H1 (cell line): ENCODE measurements around the gene ODF4. TPM values are rescaled to one million over a fixed set of nuclear protein-coding genes. Genes with fewer than 3 reads are reported as not detected.
A peak's percentile ranks its signal among the peaks of the same experiment; 100 is the strongest.

Experiments
- CTCF ChIA-PET: fragments of 300-600 bp; sonication (Branson Sonifier 250); formaldehyde crosslinking; loops from one replicate; lab custom pipeline; 2021; ENCODE audit not compliant: partially characterized antibody; lab: Charles Lee
- POLR2A ChIA-PET: fragments of 300-600 bp; sonication (Branson Sonifier 250); formaldehyde crosslinking; loops from one replicate; lab custom pipeline; 2021; ENCODE audit warnings: inconsistent platforms; ENCODE audit not compliant: partially characterized antibody; lab: Charles Lee
- DNase-seq, 2 experiments: peaks; one replicate each; pipeline versions ENCODE4 v3.0.0 to v3.0.0-alpha.2; 2010 to 2022; ENCODE audit warnings: low spot score in 2 of 2, low read depth in 1 of 2, mixed read lengths in 1 of 2
- FAIRE-seq: peaks from 2 replicates; lab custom pipeline; 2011; peaks lifted over from hg19 to GRCh38; lab: Jason Lieb, UNC
- H2AFZ ChIP-seq: 2 replicates; pipeline ENCODE4 v1.8.1; 2012; ENCODE audit warnings: low read length, inconsistent platforms
- H2AK5ac ChIP-seq: 2 replicates; pipeline ENCODE4 v1.6.1; 2013; ENCODE audit warnings: low read depth, low read length
- H2BK120ac ChIP-seq: replicated peaks from 2 replicates; pipeline ENCODE3; 2013; ENCODE audit warnings: low read depth, low read length, inconsistent platforms
- H2BK12ac ChIP-seq: 2 replicates; pipeline ENCODE4 v1.6.1; 2013; ENCODE audit warnings: low read depth, low read length
- H2BK15ac ChIP-seq: 2 replicates; pipeline ENCODE4 v1.6.1; 2013; ENCODE audit warnings: low read length
- H2BK20ac ChIP-seq: 2 replicates; pipeline ENCODE4 v1.6.1; 2013; ENCODE audit warnings: low read length
- H2BK5ac ChIP-seq: 2 replicates; pipeline ENCODE4 v1.6.1; 2013; ENCODE audit warnings: low read depth, low read length
- H3K14ac ChIP-seq: 2 replicates; pipeline ENCODE4 v1.6.1; 2013; ENCODE audit warnings: inconsistent platforms; ENCODE audit not compliant: insufficient read length
- H3K18ac ChIP-seq: 2 replicates; pipeline ENCODE4 v1.6.1; 2013; ENCODE audit warnings: low read length; ENCODE audit errors: extremely low read depth
- H3K23ac ChIP-seq: 2 replicates; pipeline ENCODE4 v1.6.1; 2013; ENCODE audit warnings: inconsistent platforms; ENCODE audit not compliant: insufficient read length
- H3K23me2 ChIP-seq: 2 replicates; pipeline ENCODE4 v1.6.1; 2013; ENCODE audit warnings: low read depth, low read length
- H3K27ac ChIP-seq: 2 replicates; pipeline ENCODE4 v1.6.1; 2011; ENCODE audit warnings: low read depth, low read length, inconsistent platforms
- H3K27me3 ChIP-seq, 4 experiments: replicated peaks in 1 of 4; 1 replicate in 1 of 4; 2 replicates in 3 of 4; pipeline versions ENCODE4 v1.6.1 to v1.8.1; 2011 to 2013; ENCODE audit warnings: low read length in 3 of 4, mild to moderate bottlenecking in 3 of 4, inconsistent platforms in 2 of 4, mixed read lengths in 2 of 4, moderate library complexity in 1 of 4; ENCODE audit not compliant: control insufficient read depth in 3 of 4, insufficient read depth in 3 of 4; ENCODE audit errors: extremely low read depth in 1 of 4
- H3K36me3 ChIP-seq, 4 experiments: 2 replicates each; pipeline versions ENCODE4 v1.6.1 to v1.8.1; 2011 to 2013; ENCODE audit warnings: mild to moderate bottlenecking in 4 of 4, low read length in 3 of 4, moderate library complexity in 2 of 4, control low read depth in 1 of 4, inconsistent platforms in 1 of 4; ENCODE audit not compliant: insufficient read depth in 4 of 4, control insufficient read depth in 2 of 4
- H3K4ac ChIP-seq: replicated peaks from 2 replicates; pipeline ENCODE3; 2013; ENCODE audit warnings: low read length, low read depth, mixed read lengths, inconsistent platforms; ENCODE audit not compliant: insufficient read length
- H3K4me1 ChIP-seq, 4 experiments: replicated peaks in 1 of 4; 1 replicate in 1 of 4; 2 replicates in 3 of 4; pipeline versions ENCODE4 v1.6.1 to v1.8.1; 2011 to 2013; ENCODE audit warnings: low read length in 3 of 4, inconsistent platforms in 2 of 4, mixed read lengths in 1 of 4; ENCODE audit not compliant: insufficient read depth in 4 of 4, control insufficient read depth in 3 of 4
- H3K4me2 ChIP-seq, 2 experiments: 2 replicates each; pipeline versions ENCODE4 v1.6.1 to v1.8.1; 2011 to 2013; ENCODE audit warnings: low read depth in 2 of 2, low read length in 2 of 2, control low read depth in 1 of 2, inconsistent platforms in 1 of 2, mild to moderate bottlenecking in 1 of 2; ENCODE audit not compliant: insufficient read depth in 1 of 2
- H3K4me3 ChIP-seq, 4 experiments: fragments of 200-600, 300-600 bp in 1 of 4; sonication (generic), shearing (Covaris generic), sonication (Bioruptor Twin) in 1 of 4; 2 replicates each; pipeline versions ENCODE4 v1.5.1 to v1.8.1; 2011 to 2016; ENCODE audit warnings: low read length in 4 of 4, low read depth in 3 of 4, control low read depth in 2 of 4, inconsistent platforms in 2 of 4, mild to moderate bottlenecking in 2 of 4, mixed read lengths in 1 of 4, moderate library complexity in 1 of 4; ENCODE audit not compliant: insufficient read depth in 2 of 4; ENCODE audit errors: extremely low read depth in 1 of 4
- H3K56ac ChIP-seq: replicated peaks from 2 replicates; pipeline ENCODE3; 2013; ENCODE audit warnings: low read depth, mild to moderate bottlenecking, mixed read lengths, low read length, inconsistent platforms; ENCODE audit not compliant: insufficient read length
- H3K79me1 ChIP-seq: 2 replicates; pipeline ENCODE4 v1.6.1; 2013; ENCODE audit warnings: low read depth, low read length, control low read depth
- H3K79me2 ChIP-seq, 2 experiments: 2 replicates each; pipeline versions ENCODE4 v1.6.1 to v1.8.1; 2012 to 2013; ENCODE audit warnings: low read length in 2 of 2, mild to moderate bottlenecking in 2 of 2, inconsistent platforms in 1 of 2; ENCODE audit not compliant: insufficient read depth in 2 of 2, control insufficient read depth in 1 of 2
- H3K9ac ChIP-seq, 4 experiments: replicated peaks in 1 of 4; 1 replicate in 1 of 4; 2 replicates in 3 of 4; pipeline versions ENCODE4 v1.6.1 to v1.8.1; 2011 to 2013; ENCODE audit warnings: low read depth in 3 of 4, low read length in 3 of 4, control low read depth in 2 of 4, mild to moderate bottlenecking in 2 of 4, moderate library complexity in 2 of 4, inconsistent platforms in 1 of 4; ENCODE audit errors: extremely low read depth in 1 of 4
- H3K9me3 ChIP-seq, 2 experiments: 2 replicates each; pipeline versions ENCODE4 v1.6.1 to v1.8.1; 2012 to 2013; ENCODE audit warnings: mild to moderate bottlenecking in 2 of 2, moderate library complexity in 2 of 2, control low read depth in 1 of 2, inconsistent platforms in 1 of 2, low read depth in 1 of 2, low read length in 1 of 2, mixed read lengths in 1 of 2; ENCODE audit not compliant: insufficient read depth in 2 of 2
- H4K20me1 ChIP-seq, 2 experiments: replicated peaks in 1 of 2; 2 replicates each; pipeline versions ENCODE3 to v1.8.1; 2011 to 2013; ENCODE audit warnings: inconsistent platforms in 2 of 2, low read length in 2 of 2, mild to moderate bottlenecking in 1 of 2; ENCODE audit not compliant: insufficient read depth in 2 of 2, control insufficient read depth in 1 of 2
- H4K5ac ChIP-seq: 2 replicates; pipeline ENCODE4 v1.6.1; 2013; ENCODE audit warnings: low read length, low read depth, mixed read lengths, inconsistent platforms; ENCODE audit not compliant: insufficient read length
- H4K8ac ChIP-seq: 2 replicates; pipeline ENCODE4 v1.8.0; 2013; ENCODE audit warnings: mild to moderate bottlenecking, moderate library complexity, low read length, inconsistent platforms; ENCODE audit not compliant: insufficient read depth; ENCODE audit errors: extremely low read depth
- H4K91ac ChIP-seq: replicated peaks from 2 replicates; pipeline ENCODE3; 2013; ENCODE audit warnings: low read length, mixed read lengths, inconsistent platforms; ENCODE audit not compliant: insufficient read length
- ATF3 ChIP-seq: IDR thresholded peaks from 2 replicates; pipeline ENCODE4 v1.6.1; 2011; ENCODE audit warnings: low read depth, mild to moderate bottlenecking, low read length; ENCODE audit not compliant: insufficient read depth
- CEBPB ChIP-seq: IDR thresholded peaks from 2 replicates; pipeline ENCODE4 v1.6.1; 2012; ENCODE audit warnings: low read depth, low read length
- CHD1 ChIP-seq: IDR thresholded peaks from 2 replicates; pipeline ENCODE4 v1.6.1; 2012; ENCODE audit warnings: low read depth, low read length, improper control_type of control experiment
- KDM1A ChIP-seq: fragments of 200-600, 300-600 bp; sonication (generic); IDR thresholded peaks from 2 replicates; pipeline ENCODE4 v1.7.1; 2016; ENCODE audit warnings: mild to moderate bottlenecking, low read length, borderline replicate concordance
- SAP30 ChIP-seq: fragments of 300-600 bp; sonication (generic); IDR thresholded peaks from 2 replicates; pipeline ENCODE4 v1.7.1; 2012; ENCODE audit warnings: low read length, moderate library complexity, mild to moderate bottlenecking, inconsistent platforms; ENCODE audit not compliant: insufficient read depth, insufficient replicate concordance
- USF2 ChIP-seq: IDR thresholded peaks from 2 replicates; pipeline ENCODE4 v1.6.1; 2011; ENCODE audit warnings: low read length, improper control_type of control experiment
- WGBS, 2 experiments: shearing (Covaris generic) in 1 of 2; methylation state at CpG; one replicate each; pipeline versions ENCODE4 v1.1.6 to v1.1.7; 2013 to 2015; ENCODE audit warnings: low lambda C conversion rate in 2 of 2, mixed read lengths in 2 of 2, inconsistent platforms in 1 of 2, low coverage in 1 of 2, missing lambda C conversion rate in 1 of 2; ENCODE audit not compliant: insufficient replicate concordance in 2 of 2, insufficient coverage in 1 of 2, insufficient read length in 1 of 2; ENCODE audit errors: extremely low coverage in 1 of 2, missing lambda C conversion rate in 1 of 2; 5-methylcytosine and 5-hydroxymethylcytosine counted together
- polyA plus RNA-seq, 7 experiments: library from polyadenylated mRNA; depleted of rRNA in 3 of 7; stranded (reverse) in 5 of 7; unstranded in 2 of 7; fragments of >200 nt in 5 of 7; fragments of 200-250 nt in 2 of 7; gene quantifications; 1 replicate in 5 of 7; 2 replicates in 1 of 7; 4 replicates in 1 of 7; pipeline versions ENCODE4 v1.2.1 to v1.2.3, GENCODE V29; 2011 to 2013; ENCODE audit warnings: missing spikeins in 2 of 7, mixed read lengths in 2 of 7
- total RNA-seq: library from RNA; stranded (reverse); fragmentation: NEBNext Ultra II Directional; extraction: Animal tissue kit (Norgen Biotek cat#: 25700); gene quantifications from 2 replicates; pipeline ENCODE4 v1.2.1, GENCODE V29; 2021

The ODF4 gene
- total and polyA plus RNA-seq, 2 of the 8 experiments (the other 6 are each of a cell fraction or from before 2014, with no cell fraction given), result not detected

GRCh38 chr17:8294361-8294760, 45.3 kb upstream of the ODF4 start:
- Histone ChIP-seq H3K23ac (no peak overlapping the region), H3K27ac (no peak overlapping the region), H2BK5ac (no peak overlapping the region), H4K8ac (no peak overlapping the region), H3K18ac (no peak overlapping the region), H2AFZ (no peak overlapping the region), H3K79me2 (no peaks in the 10 kb centered on the region), H3K4me3 (peak overlapping the region in 1 of 4 experiments; percentile 82; a peak in 3 of 8 replicates), H3K4me1 (peaks cover 0 to 11% (median 7%) of the 10 kb centered on the region in 4 experiments; a peak in 6 of 7 replicates), H3K79me1 (no peaks in the 10 kb centered on the region), H4K20me1 (peaks cover 0 to 1% of the 10 kb centered on the region in 2 experiments), H2BK120ac (no peak overlapping the region), H3K27me3 (peaks cover 0 to 2% (median 0%) of the 10 kb centered on the region in 4 experiments; a peak in 1 of 7 replicates), H3K56ac (no peak overlapping the region), H3K23me2 (peaks cover 3% of the 10 kb centered on the region; the same call in 1 of the 2 replicates), H3K4me2 (peak overlapping the region; percentile 58 to 61), H2BK20ac (no peak overlapping the region), H4K5ac (no peak overlapping the region), H2BK12ac (no peak overlapping the region), H3K4ac (no peak overlapping the region), H2BK15ac (0 out of 2 replicates have a peak overlapping the region, but pooled peaks have one; percentile 72), H3K9ac (no peak overlapping the region), H3K14ac (no peak overlapping the region), H2AK5ac (no peak overlapping the region), H4K91ac (no peak overlapping the region), H3K36me3 (no peaks in the 10 kb centered on the region), H3K9me3 (no peaks in the 10 kb centered on the region)
- no peak for TF ChIP-seq SAP30
- TF ChIP-seq CEBPB, result no peak
- no peak for TF ChIP-seq CHD1
- no peak for TF ChIP-seq KDM1A
- no peak for TF ChIP-seq ATF3
- no peak for TF ChIP-seq USF2
- FAIRE-seq, result no peak
- POLR2A ChIA-PET, result interaction anchor here (1.7 to 66.3 kb wide), 8 partner anchors 10 to 121 kb away, joined by 3 to 1521 read pairs (median 10); partner anchors contain the start of genes AURKB, CTC1, KRABD2 and PFAS
- CTCF ChIA-PET, result interaction anchor here (1.1 to 1.8 kb wide), 6 partner anchors 10 to 175 kb away, joined by 3 to 6 read pairs (median 4); partner anchors contain the start of gene ALOXE3
- no peak for DNase-seq
- 89% methylated on average over 9 of the region's 9 CpGs; no CpG with 5 or more reads in 1 of the 2 experiments for WGBS, 2 experiments
